Measurements from ENCODE around the gene TRPV6. TPM values are rescaled to one million over a fixed set of nuclear protein-coding genes. Genes with fewer than 3 reads are reported as not detected.

The TRPV6 gene
- total RNA-seq, 6 experiments from 2014 or later, result not detected

DNA sequence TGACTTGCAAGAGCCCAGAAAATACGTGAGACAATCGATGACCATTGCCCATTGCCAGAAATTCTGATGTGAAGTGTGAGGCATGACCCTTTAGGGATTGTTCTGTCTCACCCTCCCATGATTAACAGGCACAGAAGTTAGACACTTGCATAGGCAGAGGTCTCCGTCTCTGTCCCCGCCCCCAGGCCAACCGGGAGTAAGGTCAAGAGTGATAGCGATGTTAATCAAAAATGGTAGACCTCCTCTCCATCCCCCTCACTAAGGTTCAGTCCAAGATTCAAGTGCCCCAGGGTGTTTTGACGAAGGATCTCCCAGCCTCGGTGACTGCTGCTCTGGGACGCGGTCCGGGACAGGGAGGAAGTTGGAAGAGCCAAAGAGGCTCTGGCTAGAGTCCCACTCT, 22.7 kb upstream of the TRPV6 start:
- no peak for DNase-seq

DNA sequence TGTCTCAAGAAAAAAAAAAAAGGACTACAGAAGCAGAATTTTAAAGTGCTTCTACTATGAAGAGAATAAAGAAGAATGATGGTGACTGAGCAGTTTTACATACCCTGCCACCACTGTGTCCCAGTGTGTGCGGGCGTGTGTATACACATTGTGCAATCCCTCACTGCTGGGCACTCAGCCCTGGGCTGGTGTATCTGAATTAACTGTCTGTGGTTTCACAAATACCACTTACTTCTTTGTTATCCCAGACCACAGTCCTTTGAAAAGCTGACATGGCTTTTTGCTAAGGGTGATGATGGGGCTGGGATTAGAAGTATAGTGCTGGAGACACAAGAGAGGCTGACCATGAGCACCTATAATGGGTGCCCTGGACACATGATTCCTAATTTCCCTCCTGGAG, 21.1 kb upstream of the TRPV6 start:
- Mint-ChIP-seq H3K27me3 (ENCODE audit: insufficient read depth) (peaks cover 2% of the 10 kb centered on the region), H3K9me3 (peaks cover 5% of the 10 kb centered on the region), H3K4me1 (ENCODE audit: low read depth) (no peaks in the 10 kb centered on the region)

More for the DNA sequence above, 22.7 kb upstream of the TRPV6 start:
- H3K4me1 Mint-ChIP-seq (ENCODE audit: low read depth), result no peaks in the 10 kb centered on the region
- H3K4me3 Mint-ChIP-seq, result no peak overlapping the region
- TF ChIP-seq CTCF (IDR thresholded peaks at IDR 0.05), result no peak
- no peaks in the 10 kb centered on the region for H3K36me3 Mint-ChIP-seq (ENCODE audit: low read depth)
- H3K27ac Mint-ChIP-seq, result no peak overlapping the region
- H3K9me3 Mint-ChIP-seq, result peaks cover 5% of the 10 kb centered on the region
- H3K27me3 Mint-ChIP-seq (ENCODE audit: insufficient read depth), result peaks cover 5% of the 10 kb centered on the region

GRCh38 chr7:142905759-142906158, 20.2 kb upstream of the TRPV6 start:
- Mint-ChIP-seq H3K9me3 (peaks cover 5% of the 10 kb centered on the region), H3K27ac (no peak overlapping the region), H3K36me3 (ENCODE audit: low read depth) (no peaks in the 10 kb centered on the region), H3K4me3 (no peak overlapping the region), H3K4me1 (ENCODE audit: low read depth) (no peaks in the 10 kb centered on the region), H3K27me3 (ENCODE audit: insufficient read depth) (peaks cover 1% of the 10 kb centered on the region)
- DNase-seq, result no peak
- no peak for TF ChIP-seq CTCF (IDR thresholded peaks at IDR 0.05)

More for the DNA sequence above, 21.1 kb upstream of the TRPV6 start:
- no peak for TF ChIP-seq CTCF (IDR thresholded peaks at IDR 0.05)
- no peak overlapping the region for H3K27ac Mint-ChIP-seq
- H3K36me3 Mint-ChIP-seq (ENCODE audit: low read depth), result no peaks in the 10 kb centered on the region
- no peak for DNase-seq
- no peak overlapping the region for H3K4me3 Mint-ChIP-seq

DNA sequence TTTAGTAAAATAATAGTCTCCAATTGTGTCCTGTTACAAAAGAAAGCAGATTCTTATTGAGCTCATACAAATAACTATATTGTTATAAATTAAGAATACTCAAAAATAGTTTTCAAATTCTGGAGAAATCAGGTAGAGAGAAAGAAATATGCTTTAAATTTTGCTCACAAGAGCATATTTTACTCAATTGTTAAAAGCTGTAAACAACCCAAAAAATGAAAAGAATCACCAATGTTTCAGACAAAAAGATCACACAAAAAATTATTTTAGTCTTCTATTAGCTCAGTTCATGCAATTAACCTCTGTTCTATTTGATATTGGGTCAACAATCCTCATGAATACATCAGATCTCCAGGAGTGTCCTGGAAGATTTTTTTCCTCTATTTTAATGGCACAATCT, 18.6 kb upstream of the TRPV6 start:
- peaks cover 1% of the 10 kb centered on the region for H3K27me3 Mint-ChIP-seq (ENCODE audit: insufficient read depth)
- no peaks in the 10 kb centered on the region for H3K36me3 Mint-ChIP-seq (ENCODE audit: low read depth)
- no peak for DNase-seq
- no peak for TF ChIP-seq CTCF (IDR thresholded peaks at IDR 0.05)
- peaks cover 5% of the 10 kb centered on the region for H3K9me3 Mint-ChIP-seq
- H3K4me3 Mint-ChIP-seq, result no peak overlapping the region
- no peaks in the 10 kb centered on the region for H3K4me1 Mint-ChIP-seq (ENCODE audit: low read depth)
- no peak overlapping the region for H3K27ac Mint-ChIP-seq

DNA sequence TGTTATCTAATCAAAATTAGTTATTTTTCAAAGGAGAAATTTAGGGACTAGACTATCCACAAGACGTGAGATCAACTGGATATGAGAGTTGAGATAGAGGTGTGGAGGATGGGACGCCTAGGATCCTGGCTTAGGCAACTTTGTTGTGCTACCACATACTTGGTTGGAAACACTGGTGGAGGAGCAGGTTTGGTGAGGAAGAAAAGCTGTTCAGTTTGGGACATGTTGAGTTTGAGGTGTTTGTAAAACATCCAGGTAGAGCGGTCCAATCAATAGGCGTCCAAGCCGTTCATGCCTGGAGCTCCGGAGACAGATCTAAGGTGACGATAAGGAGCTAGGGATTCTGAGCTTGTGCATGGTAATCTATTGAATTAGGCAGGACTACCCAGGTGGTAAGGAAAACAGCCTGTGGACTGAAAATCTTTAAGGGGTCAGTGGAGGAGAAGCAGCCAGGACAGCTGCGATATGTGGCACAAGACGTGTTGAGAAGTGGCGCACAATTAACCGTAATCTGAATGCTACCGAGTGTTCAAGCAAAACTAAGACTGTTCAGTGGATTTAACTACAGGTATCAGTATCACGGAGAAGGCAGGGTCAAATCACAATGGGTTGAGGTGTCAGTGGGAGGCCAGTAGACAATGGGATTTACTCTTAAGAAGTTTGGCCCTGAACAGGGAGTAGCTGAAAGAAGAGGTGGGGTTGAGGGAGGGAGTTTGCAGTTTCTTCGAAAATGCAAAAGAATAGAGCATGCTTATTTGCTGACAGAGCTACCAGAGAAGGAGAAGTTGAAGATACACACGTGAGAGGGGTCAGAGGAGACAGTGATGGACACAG, 16.1 kb upstream of the TRPV6 start:
- Mint-ChIP-seq H3K27ac (no peak overlapping the region), H3K4me3 (no peak overlapping the region), H3K36me3 (ENCODE audit: low read depth) (no peaks in the 10 kb centered on the region), H3K4me1 (ENCODE audit: low read depth) (no peaks in the 10 kb centered on the region), H3K9me3 (peaks cover 5% of the 10 kb centered on the region), H3K27me3 (ENCODE audit: insufficient read depth) (peaks cover 9% of the 10 kb centered on the region)
- DNase-seq, result no peak
- TF ChIP-seq CTCF (IDR thresholded peaks at IDR 0.05), result no peak
